Activated naive CD8-positive, alpha-beta T cell treated with anti-CD3 and anti-CD28 coated beads for 36 hours (primary cell): ENCODE results near the gene U2AF2. TPM values are rescaled to one million over a fixed set of nuclear protein-coding genes. Genes with fewer than 3 reads are reported as not detected.

Experiments
- DNase-seq: peaks from one replicate; pipeline ENCODE4 v3.0.0; 2021
- H3K27ac Mint-ChIP-seq: one replicate; pipeline ENCODE4 v1.8.0; 2022; ENCODE audit warnings: mild to moderate bottlenecking, moderate library complexity, mixed read lengths
- H3K27me3 Mint-ChIP-seq: one replicate; pipeline ENCODE4 v1.8.0; 2022; ENCODE audit warnings: mild to moderate bottlenecking, mixed read lengths
- H3K36me3 Mint-ChIP-seq: one replicate; pipeline ENCODE4 v1.8.0; 2021; ENCODE audit warnings: mild to moderate bottlenecking, mixed read lengths
- H3K4me1 Mint-ChIP-seq: one replicate; pipeline ENCODE4 v1.8.0; 2021; ENCODE audit warnings: mixed read lengths
- H3K4me3 Mint-ChIP-seq: one replicate; pipeline ENCODE4 v1.8.0; 2022; ENCODE audit warnings: mild to moderate bottlenecking, moderate library complexity, mixed read lengths
- H3K9me3 Mint-ChIP-seq: one replicate; pipeline ENCODE4 v1.8.0; 2022; ENCODE audit warnings: mixed read lengths
- total RNA-seq, 2 experiments: library from RNA; stranded (reverse); gene quantifications; one replicate each; pipeline ENCODE4 v1.2.3, GENCODE V29; 2021

The U2AF2 gene
- total RNA-seq, 2 experiments from 2014 or later: 341 to 345 TPM

DNA sequence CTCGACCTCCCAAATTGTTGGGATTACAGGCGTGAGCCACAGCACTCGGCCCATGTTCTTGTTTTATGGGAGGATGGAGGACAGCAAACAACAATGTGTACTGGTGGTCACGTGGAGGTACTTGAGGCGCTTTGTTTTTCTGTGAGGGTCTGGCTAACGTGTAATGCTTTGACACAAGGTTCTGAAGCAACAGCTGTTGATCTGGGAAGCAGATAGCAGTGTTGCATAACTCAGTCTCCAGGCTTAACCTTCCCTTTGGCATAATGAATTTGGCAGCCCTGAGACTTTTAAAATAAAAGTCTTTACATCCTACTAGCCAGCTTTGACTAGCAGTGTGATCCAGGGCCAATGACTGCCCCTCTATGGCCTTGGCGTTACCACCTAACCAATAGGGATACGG, 21.0 kb upstream of the U2AF2 start:
- DNase-seq: no peak
- Mint-ChIP-seq H3K27me3 (no peaks in the 10 kb centered on the region), H3K36me3 (peaks cover 27% of the 10 kb centered on the region), H3K27ac (peak overlapping the region; percentile 82), H3K4me1 (peaks cover 42% of the 10 kb centered on the region), H3K4me3 (no peak overlapping the region), H3K9me3 (peaks cover 3% of the 10 kb centered on the region)

DNA sequence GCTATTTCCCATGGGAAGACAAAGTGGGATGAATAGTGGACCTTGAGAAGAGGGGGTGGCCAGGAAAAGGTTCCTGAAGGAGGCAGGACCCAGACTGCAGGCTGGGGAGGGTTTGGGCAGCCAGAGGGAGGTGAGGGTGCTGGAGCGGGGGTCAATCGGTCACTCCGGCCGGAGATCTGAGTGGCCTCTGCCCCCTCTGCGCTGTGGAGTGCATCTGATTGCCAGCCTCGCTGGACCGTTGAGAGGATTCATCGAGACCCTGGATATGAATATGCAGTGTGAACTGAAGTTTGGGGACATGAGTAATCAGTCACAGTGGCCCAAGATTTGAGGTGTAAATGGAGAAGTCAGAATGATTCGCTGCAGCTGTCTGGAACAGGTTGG, 19.5 kb upstream of the U2AF2 start:
- DNase-seq: no peak
- H3K9me3 Mint-ChIP-seq: peaks cover 6% of the 10 kb centered on the region
- peak overlapping the region; percentile 100 for H3K4me3 Mint-ChIP-seq

DNA sequence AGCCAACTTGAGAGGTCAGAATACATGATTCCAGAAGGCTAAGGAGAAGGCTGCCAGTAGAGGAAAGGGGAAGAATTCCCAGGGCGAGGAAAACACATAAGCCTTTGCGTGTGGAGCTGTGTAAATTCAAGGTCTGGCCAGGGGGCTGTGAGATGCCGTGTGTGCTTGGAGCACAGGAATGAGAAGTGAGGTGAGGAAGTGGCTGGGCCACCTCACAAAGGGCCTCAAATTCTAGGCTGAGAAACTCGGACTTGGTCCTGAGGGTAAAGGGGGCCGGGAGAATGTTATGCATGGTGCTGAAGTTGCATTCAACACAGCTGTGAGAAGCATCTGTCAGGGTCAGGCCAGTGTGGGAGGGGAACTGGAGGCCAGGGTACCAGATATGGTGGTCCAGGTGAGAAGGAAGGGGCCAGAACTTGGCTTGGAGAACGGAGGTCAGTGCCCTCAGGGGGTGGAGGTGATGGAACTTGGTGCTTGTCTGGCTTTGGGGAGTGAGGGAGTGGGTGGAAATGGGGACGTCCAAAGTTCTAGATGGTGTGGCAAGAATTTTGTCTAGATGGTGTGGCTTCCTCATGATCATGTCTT, 18.9 kb upstream of the U2AF2 start:
- Mint-ChIP-seq H3K9me3 (peaks cover 6% of the 10 kb centered on the region), H3K27ac (peak overlapping the region; percentile 100), H3K4me1 (peaks cover 57% of the 10 kb centered on the region), H3K4me3 (peak overlapping the region; percentile 100), H3K27me3 (no peaks in the 10 kb centered on the region), H3K36me3 (peaks cover 41% of the 10 kb centered on the region)
- DNase-seq: no peak

More for the DNA sequence above, 19.5 kb upstream of the U2AF2 start:
- H3K36me3 Mint-ChIP-seq: peaks cover 38% of the 10 kb centered on the region
- peak overlapping the region; percentile 100 for H3K27ac Mint-ChIP-seq
- H3K4me1 Mint-ChIP-seq: peaks cover 53% of the 10 kb centered on the region
- H3K27me3 Mint-ChIP-seq: no peaks in the 10 kb centered on the region

DNA sequence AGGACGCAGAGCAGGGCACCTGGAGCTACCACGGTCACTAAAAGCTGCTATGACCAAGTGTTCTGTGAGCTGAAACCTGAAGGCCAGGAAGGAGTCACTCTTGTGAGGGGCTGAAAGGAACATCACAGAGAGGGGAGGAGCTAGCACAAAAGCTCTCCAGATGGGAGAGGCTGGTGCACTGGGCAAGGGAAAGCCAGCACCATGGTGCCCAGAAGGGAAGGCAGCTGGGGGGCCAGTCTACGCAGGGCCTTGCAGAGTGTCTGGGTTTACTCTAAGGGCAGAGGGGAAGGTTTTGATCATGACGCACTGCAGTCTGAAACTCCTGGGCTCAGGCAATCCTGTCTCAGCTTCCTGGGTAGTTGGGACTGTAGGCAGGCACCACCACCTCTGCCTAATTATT, 18.1 kb upstream of the U2AF2 start:
- H3K27me3 Mint-ChIP-seq: peaks cover 5% of the 10 kb centered on the region
- H3K36me3 Mint-ChIP-seq: peaks cover 43% of the 10 kb centered on the region
- peaks cover 6% of the 10 kb centered on the region for H3K9me3 Mint-ChIP-seq
- peaks cover 54% of the 10 kb centered on the region for H3K4me1 Mint-ChIP-seq
- H3K27ac Mint-ChIP-seq: peak overlapping the region; percentile 100
- DNase-seq: no peak
- peak overlapping the region; percentile 100 for H3K4me3 Mint-ChIP-seq

DNA sequence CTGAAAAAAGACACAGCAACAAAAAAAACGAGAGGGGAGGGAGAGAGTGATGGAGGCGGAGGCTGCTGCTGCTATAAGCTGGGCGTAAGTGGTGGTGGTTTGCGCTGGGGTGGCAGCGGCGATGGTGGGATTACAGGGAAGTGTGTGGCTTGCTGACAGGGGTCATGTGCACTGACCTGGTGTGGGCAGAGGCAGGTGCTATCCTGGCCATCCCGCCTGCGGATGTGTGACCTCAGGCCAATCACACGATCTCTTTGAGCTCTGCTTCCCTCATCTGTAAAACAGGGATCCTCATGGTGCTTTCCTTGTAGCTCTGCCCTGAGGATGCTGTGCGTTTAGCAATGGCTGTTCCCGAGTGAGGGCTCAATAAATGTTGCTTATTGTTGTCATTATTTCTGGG, 17.3 kb upstream of the U2AF2 start:
- Mint-ChIP-seq H3K4me3 (peak overlapping the region; percentile 30), H3K27me3 (peaks cover 6% of the 10 kb centered on the region), H3K4me1 (peaks cover 50% of the 10 kb centered on the region)

DNA sequence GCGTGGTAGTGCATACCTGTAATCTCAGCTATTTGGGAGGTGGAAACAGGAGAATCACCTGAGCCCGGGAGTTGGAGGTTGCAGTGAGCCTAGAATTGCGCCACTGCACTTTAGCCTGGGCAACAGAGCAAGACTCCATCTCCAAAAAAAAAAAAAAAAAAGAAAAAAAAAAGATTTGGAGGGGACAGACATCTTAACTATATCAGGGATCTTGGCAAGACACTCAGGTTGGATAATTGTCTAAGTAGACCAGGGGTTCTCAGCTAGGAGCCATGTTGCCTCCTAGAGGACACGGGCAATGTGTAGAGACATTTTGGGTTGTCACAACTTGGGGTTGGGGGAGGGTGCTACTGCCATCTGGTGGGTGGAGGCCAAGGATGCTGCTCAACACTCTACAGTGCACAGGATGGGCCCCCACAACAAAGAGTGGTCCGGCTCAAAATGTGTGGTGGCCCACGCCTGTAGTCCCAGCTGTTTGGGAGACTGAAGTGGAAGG, 15.9 kb upstream of the U2AF2 start:
- Mint-ChIP-seq H3K9me3 (peaks cover 6% of the 10 kb centered on the region), H3K27ac (peak overlapping the region; percentile 94), H3K36me3 (peaks cover 55% of the 10 kb centered on the region), H3K4me1 (peaks cover 53% of the 10 kb centered on the region), H3K27me3 (peaks cover 6% of the 10 kb centered on the region), H3K4me3 (peak overlapping the region; percentile 61)
- peak; percentile 70 for DNase-seq

More for the DNA sequence above, 17.3 kb upstream of the U2AF2 start:
- DNase-seq: no peak
- peaks cover 47% of the 10 kb centered on the region for H3K36me3 Mint-ChIP-seq
- peaks cover 6% of the 10 kb centered on the region for H3K9me3 Mint-ChIP-seq
- peak overlapping the region; percentile 71 for H3K27ac Mint-ChIP-seq

DNA sequence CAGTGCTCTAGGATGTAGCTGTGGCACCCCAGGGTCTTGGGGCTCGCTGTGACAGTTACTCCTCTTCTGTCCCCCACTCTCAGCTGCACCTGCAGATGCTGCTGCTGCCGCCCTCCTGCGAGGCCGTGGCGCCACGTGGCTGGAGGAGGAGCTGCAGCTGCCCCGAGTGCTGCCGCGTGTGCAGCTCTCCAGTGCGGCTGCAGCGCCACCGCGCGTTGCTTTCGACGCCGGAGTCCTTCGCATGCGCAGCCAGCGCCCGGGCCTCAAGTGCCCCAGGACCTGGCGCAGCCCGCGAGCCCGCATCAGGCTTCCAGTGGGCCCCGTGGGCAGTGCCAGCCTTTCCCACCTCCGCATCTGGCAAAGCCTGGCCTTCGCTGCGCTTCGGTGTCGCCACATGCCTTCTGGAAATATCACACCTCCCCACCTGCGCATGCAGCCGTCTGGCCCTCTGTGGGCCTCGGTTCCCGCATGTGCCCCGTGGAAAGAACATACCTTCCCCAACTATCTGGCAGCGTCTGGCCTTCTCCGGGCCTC, 14.7 kb upstream of the U2AF2 start:
- Mint-ChIP-seq H3K36me3 (peaks cover 61% of the 10 kb centered on the region), H3K27ac (peak overlapping the region; percentile 94)

DNA sequence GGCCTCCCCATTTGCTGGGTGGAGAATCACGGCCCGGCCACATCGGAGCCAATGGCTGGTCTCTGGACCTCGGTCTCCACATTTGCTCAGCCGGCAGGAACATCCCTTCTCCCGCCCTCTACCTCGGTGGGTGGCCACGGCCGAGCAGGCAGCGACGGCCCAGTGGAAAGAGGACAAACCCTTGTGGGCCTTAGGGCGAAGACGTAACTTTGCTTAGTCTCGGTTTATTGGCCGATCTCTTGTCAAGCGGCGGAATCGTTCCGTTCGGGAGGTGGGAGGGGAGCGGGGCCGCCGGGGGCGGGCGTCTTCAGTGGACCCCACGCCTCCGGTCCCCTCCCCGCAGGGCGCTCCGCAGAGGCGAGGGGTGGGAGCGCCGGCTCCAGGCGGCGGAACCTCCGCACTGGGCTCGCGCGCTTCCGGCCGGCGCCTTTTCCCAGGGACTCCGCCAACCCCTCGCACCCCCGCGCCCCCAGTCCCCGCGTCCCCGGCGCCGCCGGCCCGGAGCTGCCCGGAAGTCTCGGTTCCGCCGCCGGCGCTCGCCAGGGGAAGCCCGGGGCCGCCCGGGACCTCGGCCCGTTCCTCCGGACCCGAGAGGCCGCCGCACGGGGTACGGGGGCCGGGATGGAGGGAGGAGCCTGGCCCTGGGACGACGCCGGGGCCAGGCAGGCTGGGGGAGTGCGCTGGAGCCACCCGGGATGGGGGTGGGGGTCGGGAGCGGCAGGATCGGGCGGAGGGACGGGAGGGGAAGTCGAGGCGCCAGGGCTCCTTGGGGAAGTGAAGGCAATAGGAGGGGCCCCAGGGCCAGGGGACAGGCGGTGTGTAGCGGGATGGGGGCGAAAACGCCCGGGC, 14.0 kb upstream of the U2AF2 start, which contains the start of gene ZNF580:
Gene ZNF580 (plus strand): TSS at position 426 of the 849 bp plus-strand sequence. CDS start 1,507 bp downstream, outside the sequence.
- peaks cover 6% of the 10 kb centered on the region for H3K9me3 Mint-ChIP-seq
- DNase-seq: peak; percentile 82
- H3K36me3 Mint-ChIP-seq: peaks cover 62% of the 10 kb centered on the region

More for the DNA sequence above, 14.7 kb upstream of the U2AF2 start:
- DNase-seq: peak; percentile 80
- peak overlapping the region; percentile 89 for H3K4me3 Mint-ChIP-seq
- H3K9me3 Mint-ChIP-seq: peaks cover 6% of the 10 kb centered on the region
- H3K27me3 Mint-ChIP-seq: peaks cover 6% of the 10 kb centered on the region
- H3K4me1 Mint-ChIP-seq: peaks cover 53% of the 10 kb centered on the region

DNA sequence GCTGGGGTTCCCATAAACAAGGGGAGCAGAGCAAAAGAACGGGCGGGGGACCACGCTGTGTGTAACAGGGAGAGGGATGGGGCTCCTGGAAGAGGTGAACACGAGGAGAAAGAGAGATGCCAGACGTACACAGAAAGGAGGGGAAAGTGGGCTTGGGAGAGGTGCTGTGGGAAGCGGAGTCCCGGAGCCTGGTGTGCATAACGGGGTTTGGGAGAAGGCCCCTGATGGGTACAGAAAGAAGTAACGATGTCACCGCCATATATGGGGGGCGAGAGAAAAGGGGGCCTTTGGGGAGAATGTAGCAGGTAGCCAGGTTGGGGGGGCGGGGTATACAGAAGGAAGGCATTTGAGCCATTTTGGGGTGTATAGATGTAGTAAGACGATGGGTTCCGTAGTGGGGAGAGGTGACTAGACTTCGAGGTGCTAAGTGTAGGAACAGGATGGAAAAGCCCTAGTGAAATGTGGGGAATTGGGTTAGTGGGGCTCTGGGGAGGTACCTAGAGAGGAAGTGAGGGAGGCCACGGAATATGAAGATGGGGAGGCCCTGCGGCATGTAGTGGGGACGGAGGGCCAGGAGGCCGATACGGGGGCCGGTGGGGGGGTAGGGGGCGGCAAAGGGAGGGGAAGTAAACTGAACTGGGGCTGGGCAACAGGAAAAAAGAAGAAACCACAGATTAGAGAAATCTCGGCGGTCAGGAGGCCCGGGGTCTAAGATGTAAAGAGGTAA, 13.2 kb upstream of the U2AF2 start:
- peak overlapping the region; percentile 89 for H3K4me3 Mint-ChIP-seq
- peak overlapping the region; percentile 90 for H3K27ac Mint-ChIP-seq
- peaks cover 6% of the 10 kb centered on the region for H3K27me3 Mint-ChIP-seq
- H3K36me3 Mint-ChIP-seq: peaks cover 56% of the 10 kb centered on the region
- peaks cover 48% of the 10 kb centered on the region for H3K4me1 Mint-ChIP-seq
- peaks cover 6% of the 10 kb centered on the region for H3K9me3 Mint-ChIP-seq
- peak; percentile 36 for DNase-seq

More for the DNA sequence above, 14.0 kb upstream of the U2AF2 start, which contains the start of gene ZNF580:
- Mint-ChIP-seq H3K27ac (peak within 1 kb of the TSS; percentile 94), H3K4me1 (peaks cover 56% of the 10 kb centered on the region), H3K27me3 (peaks cover 6% of the 10 kb centered on the region), H3K4me3 (peak within 1 kb of the TSS; percentile 89)

DNA sequence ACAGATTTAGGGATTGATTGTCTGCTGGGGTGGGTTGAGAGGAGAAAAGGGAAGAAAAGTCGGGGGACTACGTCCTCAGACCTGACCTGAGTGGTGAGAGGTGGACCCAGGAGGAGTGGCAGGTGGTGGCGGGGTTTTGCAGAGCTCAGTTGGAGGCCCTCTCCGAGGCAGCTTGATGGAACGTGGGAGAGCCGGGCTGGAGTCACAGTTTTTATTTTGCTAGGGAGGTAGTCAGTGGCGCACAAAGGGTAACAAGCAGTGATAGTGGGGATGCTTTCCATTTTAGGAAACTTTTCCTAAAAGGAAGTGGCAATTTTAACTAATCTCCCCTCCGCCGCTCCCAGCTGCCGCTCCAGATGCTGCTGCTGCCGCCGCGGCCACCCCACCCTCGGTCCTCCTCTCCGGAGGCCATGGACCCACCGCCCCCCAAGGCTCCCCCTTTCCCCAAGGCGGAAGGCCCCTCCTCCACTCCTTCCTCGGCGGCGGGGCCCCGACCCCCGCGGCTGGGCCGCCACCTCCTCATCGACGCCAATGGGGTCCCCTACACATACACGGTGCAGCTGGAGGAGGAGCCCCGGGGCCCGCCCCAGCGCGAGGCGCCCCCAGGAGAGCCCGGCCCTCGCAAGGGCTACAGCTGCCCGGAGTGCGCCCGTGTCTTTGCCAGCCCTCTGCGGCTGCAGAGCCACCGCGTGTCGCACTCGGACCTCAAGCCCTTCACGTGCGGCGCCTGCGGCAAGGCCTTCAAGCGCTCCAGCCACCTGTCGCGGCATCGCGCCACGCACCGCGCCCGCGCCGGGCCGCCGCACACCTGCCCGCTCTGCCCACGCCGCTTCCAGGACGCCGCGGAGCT, 12.5 kb upstream of the U2AF2 start:
- Mint-ChIP-seq H3K36me3 (peaks cover 62% of the 10 kb centered on the region), H3K9me3 (peaks cover 6% of the 10 kb centered on the region), H3K27ac (peak overlapping the region; percentile 98), H3K4me3 (peak overlapping the region; percentile 89), H3K27me3 (peaks cover 6% of the 10 kb centered on the region), H3K4me1 (peaks cover 47% of the 10 kb centered on the region)
- peak; percentile 55 for DNase-seq

DNA sequence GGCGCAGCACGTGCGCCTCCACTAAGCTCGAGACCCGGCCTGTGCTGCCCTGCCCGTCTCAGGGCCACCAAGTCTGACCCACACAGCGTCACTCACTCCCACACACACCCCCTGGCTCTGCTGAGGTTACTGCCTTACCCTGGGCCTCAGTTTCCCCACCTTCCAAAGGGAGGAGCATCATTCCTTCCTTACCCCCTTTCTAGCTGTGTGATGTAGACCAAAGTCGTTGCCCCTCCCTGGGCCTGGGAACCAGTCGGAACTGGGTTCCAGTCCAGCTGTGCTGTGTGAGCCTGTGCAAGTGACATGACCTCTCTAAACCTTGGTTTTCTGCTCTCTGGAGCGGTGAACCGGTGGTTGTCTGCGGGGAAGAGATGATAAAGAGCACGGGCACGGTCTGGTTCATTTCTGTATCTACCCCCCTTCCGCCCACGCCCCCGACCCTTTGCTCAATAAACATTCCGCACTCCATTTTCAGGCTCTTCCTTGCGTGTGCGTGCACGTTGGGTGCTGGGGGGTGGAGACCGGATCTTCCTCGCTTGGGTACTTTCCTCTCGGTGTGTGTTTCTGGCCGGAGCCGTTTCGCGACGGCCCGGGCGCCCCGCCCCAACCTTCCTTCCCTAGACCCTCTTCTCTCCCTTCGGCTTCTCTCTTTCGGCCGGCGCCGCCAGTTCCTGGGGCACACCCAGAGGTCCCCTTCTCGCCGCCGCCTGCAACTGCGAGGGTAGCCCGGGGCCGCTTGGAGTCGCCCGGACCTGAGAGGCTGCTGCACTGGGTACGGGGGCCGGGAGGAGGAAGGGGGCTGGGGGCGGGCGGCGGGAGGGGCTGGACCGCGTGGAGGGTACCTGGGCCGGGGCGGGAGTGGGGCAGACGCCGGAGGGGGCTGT, 11.6 kb upstream of the U2AF2 start, which contains the start of gene ZNF581:
Gene ZNF581 (plus strand): TSS at position 647 of the 884 bp plus-strand sequence. CDS start 923 bp downstream, outside the sequence.
- Mint-ChIP-seq H3K27ac (peak within 1 kb of the TSS; percentile 98), H3K36me3 (peaks cover 54% of the 10 kb centered on the region), H3K9me3 (peaks cover 3% of the 10 kb centered on the region), H3K27me3 (peaks cover 6% of the 10 kb centered on the region), H3K4me1 (peaks cover 44% of the 10 kb centered on the region), H3K4me3 (peak within 1 kb of the TSS; percentile 89)
- peak; percentile 85 for DNase-seq

DNA sequence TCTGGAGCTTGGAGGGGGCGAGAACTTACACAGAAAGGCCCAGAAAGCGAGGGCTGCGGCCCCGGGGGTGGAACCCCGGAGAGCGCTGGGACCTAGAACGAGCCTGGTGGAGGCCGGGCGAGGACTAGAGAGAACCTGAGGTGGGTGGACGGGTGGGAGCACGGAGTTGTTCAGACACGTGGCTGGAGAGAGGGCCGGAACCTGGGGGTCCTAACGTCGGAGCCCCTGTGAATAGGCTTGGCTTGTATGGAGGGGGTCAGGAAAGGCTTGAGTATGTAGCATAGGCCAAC, 11.0 kb upstream of the U2AF2 start:
- H3K27me3 Mint-ChIP-seq: peaks cover 6% of the 10 kb centered on the region
- H3K9me3 Mint-ChIP-seq: peaks cover 3% of the 10 kb centered on the region
- no peak for DNase-seq
- H3K36me3 Mint-ChIP-seq: peaks cover 51% of the 10 kb centered on the region
- H3K4me3 Mint-ChIP-seq: peak overlapping the region; percentile 89
- H3K4me1 Mint-ChIP-seq: peaks cover 46% of the 10 kb centered on the region
- peak overlapping the region; percentile 98 for H3K27ac Mint-ChIP-seq

DNA sequence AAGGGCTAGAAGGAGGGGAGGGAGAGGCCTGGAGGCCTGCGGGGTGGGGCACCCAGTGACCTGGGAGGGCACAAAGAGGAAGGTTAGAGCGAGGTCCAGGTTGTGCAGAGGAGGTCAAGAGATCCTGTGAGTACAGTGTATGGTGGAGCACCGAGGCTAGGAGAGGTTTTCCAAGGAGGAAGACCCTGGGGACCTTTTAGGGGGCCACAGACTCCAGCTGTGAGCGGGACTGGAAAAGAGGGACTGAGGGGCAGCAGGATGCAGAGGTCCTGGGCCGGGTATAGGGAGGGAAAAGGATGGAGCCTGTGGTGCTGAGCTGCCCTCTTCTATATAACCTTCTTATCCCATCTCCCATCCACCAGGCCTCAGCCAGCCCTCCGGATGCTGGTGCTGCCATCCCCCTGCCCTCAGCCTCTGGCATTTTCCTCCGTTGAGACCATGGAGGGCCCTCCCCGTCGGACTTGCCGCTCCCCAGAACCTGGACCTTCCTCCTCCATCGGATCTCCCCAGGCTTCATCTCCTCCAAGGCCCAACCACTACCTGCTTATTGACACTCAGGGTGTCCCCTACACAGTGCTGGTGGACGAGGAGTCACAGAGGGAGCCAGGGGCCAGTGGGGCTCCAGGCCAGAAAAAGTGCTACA, 10.5 kb upstream of the U2AF2 start:
- Mint-ChIP-seq H3K27me3 (peaks cover 6% of the 10 kb centered on the region), H3K9me3 (no peaks in the 10 kb centered on the region), H3K36me3 (peaks cover 47% of the 10 kb centered on the region), H3K4me3 (peak overlapping the region; percentile 89), H3K4me1 (peaks cover 46% of the 10 kb centered on the region), H3K27ac (peak overlapping the region; percentile 98)
- no peak for DNase-seq
